GM18907 (cell line): Measurements from ENCODE around the gene DKK3.

Source experiments
- ATAC-seq: cut with Tn5 transposase; IDR thresholded peaks from one replicate; pipeline ENCODE4 v1.9.1; 2021; ENCODE audit warnings: mild to moderate bottlenecking, moderate library complexity; ENCODE audit not compliant: unreplicated experiment

DKK3 gene

GRCh38 chr11:11948242-11948947, 60.0 kb downstream of the DKK3 start:
- ATAC-seq, result no peak

GRCh38 chr11:11947825-11948224, 60.6 kb downstream of the DKK3 start:
- ATAC-seq, result no peak

- no peak for ATAC-seq
Measured at GRCh38 chr11:11946878-11947277, 61.5 kb downstream of the DKK3 start.

GRCh38 chr11:11946180-11946579, 62.2 kb downstream of the DKK3 start:
- no peak for ATAC-seq

GRCh38 chr11:11944444-11944843, 64.0 kb downstream of the DKK3 start:
- no peak for ATAC-seq

GRCh38 chr11:11942668-11943067, 65.8 kb downstream of the DKK3 start:
- ATAC-seq, result no peak

DNA sequence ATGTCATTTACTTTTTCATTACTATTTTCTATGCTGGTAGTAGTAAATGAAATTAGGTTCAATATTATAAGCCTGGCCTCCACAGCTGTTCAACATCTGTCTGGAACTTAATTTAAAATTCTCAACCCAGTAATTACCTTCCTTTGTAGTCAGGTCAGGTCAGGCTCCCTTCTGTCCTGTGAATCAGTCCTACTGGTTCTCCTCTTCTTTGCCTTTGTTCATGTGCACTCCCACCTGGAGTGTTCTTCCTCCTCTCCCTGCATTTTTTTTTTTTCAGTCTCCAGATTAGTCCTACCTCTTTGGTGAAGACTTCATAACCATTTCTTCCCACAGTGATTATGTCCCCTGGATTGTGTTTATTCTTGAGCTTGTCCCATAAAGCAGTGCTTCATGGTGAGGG, 67.9 kb downstream of the DKK3 start:
- no peak for ATAC-seq

- no peak for ATAC-seq
Measured at GRCh38 chr11:11937957-11938356, 70.5 kb downstream of the DKK3 start.

DNA sequence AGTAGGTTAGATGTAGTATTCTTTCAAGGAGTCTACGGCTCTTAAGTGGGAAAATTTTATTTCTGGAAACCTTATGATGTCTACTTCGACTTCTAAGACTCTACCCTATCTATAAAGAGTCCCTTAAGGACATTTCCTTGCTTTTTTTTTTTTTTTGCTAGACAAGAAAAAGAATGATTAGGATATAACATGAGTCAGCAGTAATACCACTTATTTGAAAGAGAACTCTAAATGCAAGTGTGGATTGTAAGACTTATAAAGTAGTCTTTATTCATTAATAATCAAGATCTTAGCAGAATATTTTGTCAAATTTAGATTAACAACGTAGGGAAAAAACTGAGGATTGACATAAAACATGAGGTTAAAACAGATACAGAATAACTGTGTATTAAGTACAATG, 71.0 kb downstream of the DKK3 start:
- no peak for ATAC-seq

GRCh38 chr11:11935536-11935935, 72.9 kb downstream of the DKK3 start:
- ATAC-seq, result no peak

DNA sequence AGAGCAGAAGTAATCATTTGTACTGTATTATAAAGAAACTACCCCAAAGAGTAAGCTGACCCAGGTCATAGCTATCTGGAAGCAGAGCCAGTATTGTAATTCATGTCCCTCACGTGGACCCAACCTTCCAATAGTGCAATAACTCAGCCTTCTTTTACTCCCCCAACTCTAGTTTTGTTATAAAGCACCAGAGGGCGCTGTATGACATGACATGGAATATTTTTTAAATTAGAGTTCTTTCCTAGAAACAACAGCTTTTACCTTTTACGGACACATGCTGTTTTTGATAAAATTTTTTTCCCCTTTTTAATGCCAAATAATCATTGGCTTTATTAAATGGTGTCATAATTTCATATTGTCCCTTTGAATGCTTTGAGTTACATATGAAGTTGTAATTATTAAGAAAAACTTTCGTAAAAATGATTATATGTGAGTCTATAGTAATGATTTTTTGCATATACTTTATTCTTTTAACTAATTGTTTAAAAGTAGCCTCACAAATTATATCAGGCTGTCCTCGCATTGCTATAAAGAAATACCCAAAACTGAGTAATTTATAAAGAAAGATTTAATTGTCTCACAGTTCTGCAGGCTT, 76.9 kb downstream of the DKK3 start:
- ATAC-seq, result no peak

DNA sequence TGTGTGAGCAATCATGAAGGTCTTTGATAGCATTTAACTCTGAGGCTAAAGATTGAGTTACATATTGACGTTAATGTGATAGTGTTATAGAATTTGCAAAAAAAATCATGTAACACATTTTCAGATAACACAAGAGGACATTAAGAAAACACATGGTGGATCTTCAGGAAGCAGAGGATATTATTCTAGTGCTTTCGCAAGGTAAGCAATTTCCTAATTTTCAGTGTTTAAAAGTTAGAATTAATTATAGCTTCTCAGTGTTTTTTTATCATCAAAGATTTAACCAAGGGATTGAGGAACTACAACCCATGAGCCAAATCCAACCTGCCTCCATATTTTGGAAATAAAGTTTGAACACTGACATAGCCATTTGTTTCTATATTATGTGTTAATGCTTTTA, 78.5 kb downstream of the DKK3 start:
- no peak for ATAC-seq

DNA sequence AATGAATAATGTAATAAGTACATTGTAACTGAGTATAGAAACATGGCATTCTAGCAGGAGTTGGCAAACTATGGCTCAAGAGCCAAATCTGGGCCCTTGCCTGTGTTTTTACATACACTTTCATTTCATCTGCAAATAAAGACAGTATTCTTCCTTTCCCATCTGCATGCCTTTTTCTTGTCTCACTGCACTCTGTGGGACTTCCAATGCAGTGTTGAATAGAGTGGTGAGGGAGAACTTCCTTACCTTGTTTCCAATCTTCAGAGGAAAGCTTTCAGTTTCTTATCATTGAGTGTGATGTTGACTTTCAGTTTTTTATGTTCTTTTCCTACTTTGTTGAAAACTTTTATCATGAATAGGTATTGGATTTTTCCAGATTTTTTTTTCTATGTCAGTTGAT, 84.6 kb downstream of the DKK3 start:
- ATAC-seq, result no peak

- no peak for ATAC-seq
Measured at GRCh38 chr11:11916981-11917399, 91.4 kb downstream of the DKK3 start.

- ATAC-seq, result no peak
Measured at GRCh38 chr11:11915625-11916024, 92.8 kb downstream of the DKK3 start.

GRCh38 chr11:11913395-11913794, 95.0 kb downstream of the DKK3 start:
- ATAC-seq, result no peak
